Sigmoid colon (tissue), 7 donors: ENCODE data around the gene GUCY2C. TPM values are rescaled to one million over a fixed set of nuclear protein-coding genes. Genes with fewer than 3 reads are reported as not detected.

Experiments
- DNase-seq: peaks from one replicate; pipeline ENCODE4 v3.0.0-alpha.2; 2019
- H3K27ac ChIP-seq, 4 donors: fragments of 200-600 bp; sonication (generic); one replicate each; pipeline ENCODE4 v1.5.1; 2016 to 2019; ENCODE audit warnings: mild to moderate bottlenecking in 1 of 4
- H3K27me3 ChIP-seq, 3 donors: fragments of 200-600 bp; sonication (generic); one replicate each; pipeline ENCODE4 v1.5.1; 2019; ENCODE audit warnings: mild to moderate bottlenecking in 1 of 3
- H3K36me3 ChIP-seq, 4 donors: fragments of 200-600 bp; sonication (generic); one replicate each; pipeline ENCODE4 v1.5.1; 2016 to 2019
- H3K4me1 ChIP-seq, 4 donors: fragments of 200-600 bp; sonication (generic); one replicate each; pipeline ENCODE4 v1.5.1; 2017 to 2019
- H3K4me3 ChIP-seq, 4 donors: fragments of 200-600 bp; sonication (generic); one replicate each; pipeline ENCODE4 v1.5.1; 2017 to 2019; ENCODE audit warnings: mild to moderate bottlenecking in 2 of 4, moderate library complexity in 1 of 4
- H3K9me3 ChIP-seq, 4 donors: fragments of 200-600 bp in 3 of 4; sonication (generic) in 3 of 4; one replicate each; pipeline versions ENCODE4 v1.5.1 to v1.6.1; 2013 to 2019
- EP300 ChIP-seq, 4 donors: sonication (generic); formaldehyde crosslinking; IDR thresholded peaks; one replicate each; pipeline ENCODE4 v1.6.1; 2017; ENCODE audit warnings: antibody characterized with exemption in 4 of 4
- POLR2A ChIP-seq, 2 donors: fragments of 450-650 bp; IDR thresholded peaks; one replicate each; pipeline ENCODE4 v1.6.1; 2016; ENCODE audit warnings: antibody characterized with exemption in 2 of 2, mild to moderate bottlenecking in 2 of 2, moderate library complexity in 2 of 2
- POLR2AphosphoS5 ChIP-seq, 4 donors: sonication (generic); formaldehyde crosslinking; IDR thresholded peaks; one replicate each; pipeline ENCODE4 v1.6.1; 2017; ENCODE audit warnings: antibody characterized with exemption in 4 of 4
- WGBS, 2 donors: extraction: QIAGEN DNeasy Blood & Tissue Kit; methylation state at CpG; one replicate each; pipeline ENCODE4 v1.1.7; 2013; 5-methylcytosine and 5-hydroxymethylcytosine counted together
- intact Hi-C: fragments of 100-400 bp; cut with DNase I; formaldehyde crosslinking; loops from one replicate; pipeline ENCODE4 v1.15.1; 2023
- polyA plus RNA-seq, 3 donors: library from polyadenylated mRNA; stranded (reverse); fragments of 200-250 nt; gene quantifications; one replicate each; pipeline ENCODE4 v1.2.3, GENCODE V29; 2013
- total RNA-seq, 4 donors: library from RNA; depleted of rRNA; stranded (reverse); fragments of >200 nt; gene quantifications; one replicate each; pipeline ENCODE4 v1.1.0, GENCODE V29; 2016
- TF ChIP-seq, protein P1 (sequence below), 4 experiments: fragments of 450-650 bp in 3 of 4; fragments of 200-600 bp in 1 of 4; IDR thresholded peaks; one replicate each; pipeline ENCODE4 v1.5.1; 2016 to 2019; ENCODE audit warnings: antibody characterized with exemption in 4 of 4, mild to moderate bottlenecking in 3 of 4, moderate library complexity in 2 of 4
- donor health status: healthy with polysubstance abuse.
- donor health status: Bipolar disorder and iron deficiency.
- donor health status: healthy.

GUCY2C gene
- total and polyA plus RNA-seq, 7 donors: 0.55 to 26.9 (median 8.7) TPM; not detected in 3

DNA sequence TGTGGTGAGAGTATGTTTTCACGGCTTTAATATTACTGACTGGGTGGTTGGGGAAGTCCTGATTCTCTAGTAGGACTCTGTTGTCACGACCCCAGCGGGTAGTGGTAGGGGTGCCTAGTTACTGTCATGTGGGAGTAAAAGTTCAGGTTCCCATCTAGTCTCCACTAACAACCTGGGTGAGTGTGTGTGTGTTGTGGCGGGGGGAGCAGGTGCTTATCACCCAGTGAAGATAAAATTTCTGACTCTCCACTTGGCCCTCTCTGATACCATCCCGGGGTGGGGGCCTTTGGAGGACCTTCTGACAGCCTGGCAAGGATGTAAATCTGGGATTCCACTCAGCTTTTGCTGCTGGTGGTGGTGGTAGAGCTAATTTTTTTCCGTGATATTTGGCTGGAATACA is 35.4 kb upstream of the GUCY2C start:
- Histone ChIP-seq H3K27me3 (no peaks in the 10 kb centered on the region), H3K9me3 (peaks cover 0 to 2% (median 0%) of the 10 kb centered on the region in 4 donors), H3K36me3 (no peaks in the 10 kb centered on the region), H3K27ac (no peak overlapping the region), H3K4me1 (no peaks in the 10 kb centered on the region), H3K4me3 (no peak overlapping the region)
- DNase-seq: no peak
- TF ChIP-seq EP300 (IDR thresholded peaks at IDR 0.05): no peak
- TF ChIP-seq, protein P1, sequence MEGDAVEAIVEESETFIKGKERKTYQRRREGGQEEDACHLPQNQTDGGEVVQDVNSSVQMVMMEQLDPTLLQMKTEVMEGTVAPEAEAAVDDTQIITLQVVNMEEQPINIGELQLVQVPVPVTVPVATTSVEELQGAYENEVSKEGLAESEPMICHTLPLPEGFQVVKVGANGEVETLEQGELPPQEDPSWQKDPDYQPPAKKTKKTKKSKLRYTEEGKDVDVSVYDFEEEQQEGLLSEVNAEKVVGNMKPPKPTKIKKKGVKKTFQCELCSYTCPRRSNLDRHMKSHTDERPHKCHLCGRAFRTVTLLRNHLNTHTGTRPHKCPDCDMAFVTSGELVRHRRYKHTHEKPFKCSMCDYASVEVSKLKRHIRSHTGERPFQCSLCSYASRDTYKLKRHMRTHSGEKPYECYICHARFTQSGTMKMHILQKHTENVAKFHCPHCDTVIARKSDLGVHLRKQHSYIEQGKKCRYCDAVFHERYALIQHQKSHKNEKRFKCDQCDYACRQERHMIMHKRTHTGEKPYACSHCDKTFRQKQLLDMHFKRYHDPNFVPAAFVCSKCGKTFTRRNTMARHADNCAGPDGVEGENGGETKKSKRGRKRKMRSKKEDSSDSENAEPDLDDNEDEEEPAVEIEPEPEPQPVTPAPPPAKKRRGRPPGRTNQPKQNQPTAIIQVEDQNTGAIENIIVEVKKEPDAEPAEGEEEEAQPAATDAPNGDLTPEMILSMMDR (IDR thresholded peaks at IDR 0.05): no peak
- WGBS, 2 donors: 84 to 90% methylated on average over 6 of the region's 6 CpGs
- intact Hi-C loops: no loop called here

DNA sequence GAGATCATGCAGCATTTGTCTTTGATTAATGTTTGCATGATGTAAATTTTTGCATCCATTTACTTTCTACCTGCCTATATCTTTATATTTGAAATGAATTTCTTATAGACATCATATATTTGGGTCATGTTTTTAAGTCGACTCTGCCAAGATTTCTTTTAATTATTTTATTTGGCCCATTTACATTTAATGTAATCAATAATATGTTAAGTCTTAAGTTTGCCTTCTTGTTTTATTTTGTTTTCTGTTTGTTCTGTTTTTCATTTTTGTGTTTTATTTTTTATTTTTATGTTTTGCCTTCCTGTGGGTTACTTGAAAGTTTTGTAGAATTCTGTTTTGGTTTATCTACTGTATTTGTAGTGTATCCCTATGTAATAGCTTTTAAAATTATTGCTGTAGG is 33.2 kb upstream of the GUCY2C start:
- TF ChIP-seq, protein P1 (IDR thresholded peaks at IDR 0.05): no peak
- no peak for TF ChIP-seq EP300 (IDR thresholded peaks at IDR 0.05)
- no peak for TF ChIP-seq POLR2AphosphoS5 (IDR thresholded peaks at IDR 0.05)
- TF ChIP-seq POLR2A (IDR thresholded peaks at IDR 0.05): no peak
- peaks cover 0 to 2% (median 0%) of the 10 kb centered on the region in 4 donors for H3K9me3 ChIP-seq
- H3K36me3 ChIP-seq: no peaks in the 10 kb centered on the region
- intact Hi-C loops: no loop called here
- no peaks in the 10 kb centered on the region for H3K27me3 ChIP-seq
- no peaks in the 10 kb centered on the region for H3K4me1 ChIP-seq
- H3K4me3 ChIP-seq: no peak overlapping the region
- no peak for DNase-seq
- no peak overlapping the region for H3K27ac ChIP-seq
- 94 to 98% methylated on average over 1 of the region's 1 CpG for WGBS, 2 donors

DNA sequence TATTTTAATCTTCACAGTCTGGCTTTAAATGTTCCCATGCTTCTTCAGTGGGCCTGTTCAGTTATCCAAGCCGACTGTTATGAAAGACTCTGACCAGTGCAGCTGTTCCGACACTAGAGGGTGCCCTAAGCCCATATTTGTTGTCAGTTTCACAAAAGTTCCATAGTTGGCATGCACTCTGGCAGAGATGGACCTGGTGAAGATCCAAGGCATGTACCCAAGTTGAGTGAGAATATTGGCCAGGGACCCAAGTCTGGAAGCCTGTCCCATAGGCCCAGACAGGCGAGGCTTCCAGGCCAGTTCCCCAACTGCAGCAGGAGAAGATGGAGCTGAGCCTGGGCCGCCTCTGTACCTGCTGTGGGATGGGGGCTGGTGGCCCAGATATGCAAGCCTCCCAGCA is 27.4 kb upstream of the GUCY2C start:
- Histone ChIP-seq H3K4me1 (no peaks in the 10 kb centered on the region), H3K27me3 (no peaks in the 10 kb centered on the region), H3K4me3 (no peak overlapping the region), H3K36me3 (no peaks in the 10 kb centered on the region), H3K9me3 (no peaks in the 10 kb centered on the region), H3K27ac (no peak overlapping the region)
- 42 to 69% methylated on average over 4 of the region's 4 CpGs for WGBS, 2 donors
- intact Hi-C loops: no loop called here
- peak; percentile 63 for DNase-seq
- TF ChIP-seq EP300 (IDR thresholded peaks at IDR 0.05) (no peak), POLR2A (IDR thresholded peaks at IDR 0.05) (no peak), POLR2AphosphoS5 (IDR thresholded peaks at IDR 0.05) (peak in 1 of 4 donors; percentile 41)
- TF ChIP-seq, protein P1 (IDR thresholded peaks at IDR 0.05): peak; percentile 33 to 67 (median 49)

DNA sequence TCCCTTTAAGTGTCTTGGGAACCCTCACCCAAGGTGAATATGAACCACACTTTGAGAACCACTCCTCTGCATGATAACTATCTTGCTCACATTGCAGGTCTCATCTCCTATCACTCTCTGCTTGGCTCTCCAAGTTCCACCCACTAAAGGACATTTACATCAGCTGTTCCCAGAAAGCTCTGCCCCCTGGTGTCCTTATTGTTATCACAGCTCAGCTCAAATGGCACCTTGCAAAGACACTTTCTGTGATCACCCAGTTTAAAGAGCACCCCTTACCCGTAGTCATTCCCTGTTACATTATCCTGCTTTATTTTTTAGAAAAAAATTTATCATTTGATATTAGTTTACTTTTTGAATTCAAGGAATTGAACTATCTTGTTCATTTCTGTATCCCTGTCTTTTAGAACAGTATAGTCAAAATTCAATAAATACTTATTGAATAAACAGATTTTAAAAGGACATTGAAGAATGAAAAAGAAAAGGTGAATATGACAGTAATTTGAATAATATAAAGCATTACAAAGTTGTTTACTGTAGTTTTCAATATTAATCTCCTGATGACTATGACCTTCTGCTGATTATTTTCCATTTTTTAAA is 20.5 kb upstream of the GUCY2C start:
- intact Hi-C loops: loop anchor here (2.0 kb wide), 1 partner anchor 86 kb away; no protein-coding TSS in a partner anchor

More for the DNA sequence above, 20.5 kb upstream of the GUCY2C start:
- no peak overlapping the region for H3K4me3 ChIP-seq
- H3K27me3 ChIP-seq: no peaks in the 10 kb centered on the region
- no peaks in the 10 kb centered on the region for H3K9me3 ChIP-seq
- H3K27ac ChIP-seq: no peak overlapping the region
- H3K36me3 ChIP-seq: no peaks in the 10 kb centered on the region
- no peak for DNase-seq
- 51 to 70% methylated on average over 1 of the region's 1 CpG for WGBS, 2 donors
- TF ChIP-seq POLR2AphosphoS5 (IDR thresholded peaks at IDR 0.05): no peak
- TF ChIP-seq, protein P1 (IDR thresholded peaks at IDR 0.05): peak in 3 of 4 experiments; percentile 31 to 45 (median 40)
- peaks cover 0 to 11% (median 5%) of the 10 kb centered on the region in 4 donors for H3K4me1 ChIP-seq
